ENCODE data around the gene SMS. TPM values are rescaled to one million over a fixed set of nuclear protein-coding genes. Genes with fewer than 3 reads are reported as not detected.

The SMS gene
- total and polyA plus RNA-seq, 10 donors, result 30.6 to 56.7 (median 42.8) TPM

DNA sequence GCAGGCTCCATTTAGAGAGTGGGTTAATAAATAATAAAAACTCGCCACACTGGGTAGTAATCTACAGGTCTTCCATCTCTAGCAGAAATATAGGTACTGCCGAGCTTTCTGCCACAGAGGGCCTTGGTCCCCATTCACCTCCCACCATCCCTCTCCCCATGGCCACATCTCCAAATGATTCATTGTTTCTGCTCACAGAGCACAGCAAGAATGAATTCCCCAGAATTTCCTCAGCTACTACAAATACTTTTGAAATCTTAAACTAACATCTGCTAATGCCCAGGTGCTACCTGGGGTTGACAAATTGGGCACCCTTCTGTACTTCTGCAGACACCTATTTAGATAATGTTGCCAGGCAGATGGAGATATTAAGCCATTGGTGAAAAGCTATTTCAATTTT lies 96.7 kb downstream of the SMS start:
- peaks cover 0 to 2% (median 0%) of the 10 kb centered on the region in 6 donors for H3K4me1 ChIP-seq
- H3K27me3 ChIP-seq (replicated peaks in 1 of 7), result no peaks in the 10 kb centered on the region
- H3K27ac ChIP-seq, result no peak overlapping the region
- 73 to 97% (median 83%) methylated on average over 2 of the region's 2 CpGs for WGBS, 5 donors
- H3K4me3 ChIP-seq, result no peak overlapping the region
- no peaks in the 10 kb centered on the region for H3K36me3 ChIP-seq
- no peak for DNase-seq
- no peaks in the 10 kb centered on the region for H3K9me3 ChIP-seq
- intact Hi-C loops (cut with DNase I; ENCODE audit: low total_unique reads), result no loop called here
- TF ChIP-seq POLR2A (IDR thresholded peaks at IDR 0.05) (no peak), POLR2AphosphoS5 (IDR thresholded peaks at IDR 0.05) (no peak)
- TF ChIP-seq, protein P1, sequence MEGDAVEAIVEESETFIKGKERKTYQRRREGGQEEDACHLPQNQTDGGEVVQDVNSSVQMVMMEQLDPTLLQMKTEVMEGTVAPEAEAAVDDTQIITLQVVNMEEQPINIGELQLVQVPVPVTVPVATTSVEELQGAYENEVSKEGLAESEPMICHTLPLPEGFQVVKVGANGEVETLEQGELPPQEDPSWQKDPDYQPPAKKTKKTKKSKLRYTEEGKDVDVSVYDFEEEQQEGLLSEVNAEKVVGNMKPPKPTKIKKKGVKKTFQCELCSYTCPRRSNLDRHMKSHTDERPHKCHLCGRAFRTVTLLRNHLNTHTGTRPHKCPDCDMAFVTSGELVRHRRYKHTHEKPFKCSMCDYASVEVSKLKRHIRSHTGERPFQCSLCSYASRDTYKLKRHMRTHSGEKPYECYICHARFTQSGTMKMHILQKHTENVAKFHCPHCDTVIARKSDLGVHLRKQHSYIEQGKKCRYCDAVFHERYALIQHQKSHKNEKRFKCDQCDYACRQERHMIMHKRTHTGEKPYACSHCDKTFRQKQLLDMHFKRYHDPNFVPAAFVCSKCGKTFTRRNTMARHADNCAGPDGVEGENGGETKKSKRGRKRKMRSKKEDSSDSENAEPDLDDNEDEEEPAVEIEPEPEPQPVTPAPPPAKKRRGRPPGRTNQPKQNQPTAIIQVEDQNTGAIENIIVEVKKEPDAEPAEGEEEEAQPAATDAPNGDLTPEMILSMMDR (IDR thresholded peaks at IDR 0.05 in 8 of 11, conservative IDR thresholded peaks at IDR 0.05 in 3 of 11), result no peak

DNA sequence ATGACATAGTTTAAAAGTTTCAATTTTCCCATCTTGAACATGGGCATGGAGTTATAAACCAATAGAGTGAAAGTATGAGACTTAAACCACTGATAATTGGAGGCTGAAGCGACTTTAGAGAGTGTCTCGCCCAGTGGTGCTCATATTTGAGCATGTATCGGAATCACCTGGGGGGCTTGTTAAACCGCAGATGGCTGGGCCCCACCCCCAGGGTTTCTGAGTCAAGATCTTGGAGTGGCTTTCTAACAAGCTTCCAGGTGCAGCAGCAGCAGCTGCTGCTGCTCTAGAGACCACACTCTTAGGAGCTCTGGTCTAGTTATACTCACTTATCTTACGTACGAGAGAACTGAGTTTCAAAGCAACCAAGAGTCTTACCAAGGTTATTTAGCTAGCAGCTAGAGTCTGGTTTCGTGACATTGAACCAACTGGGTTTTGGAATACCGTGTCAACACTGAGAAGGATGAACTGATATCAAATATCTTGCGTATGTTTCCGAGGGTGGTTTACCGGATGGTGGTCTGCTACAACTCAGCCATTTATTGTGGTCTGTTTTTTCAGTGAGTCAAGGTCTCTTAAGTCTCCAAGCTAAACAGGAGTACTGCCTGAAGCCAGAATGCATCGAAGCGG lies 97.5 kb downstream of the SMS start:
- no peak overlapping the region for H3K4me3 ChIP-seq
- intact Hi-C loops (cut with DNase I; ENCODE audit: low total_unique reads), result no loop called here
- no peak for DNase-seq
- peaks cover 0 to 4% (median 0%) of the 10 kb centered on the region in 7 donors for H3K27me3 ChIP-seq (replicated peaks in 1 of 7)
- H3K27ac ChIP-seq, result no peak overlapping the region
- no peaks in the 10 kb centered on the region for H3K9me3 ChIP-seq
- TF ChIP-seq, protein P1 (IDR thresholded peaks at IDR 0.05 in 8 of 11, conservative IDR thresholded peaks at IDR 0.05 in 3 of 11), result no peak
- no peak for TF ChIP-seq POLR2A (IDR thresholded peaks at IDR 0.05)
- TF ChIP-seq POLR2AphosphoS5 (IDR thresholded peaks at IDR 0.05), result no peak
- H3K36me3 ChIP-seq, result no peaks in the 10 kb centered on the region
- 86 to 95% (median 87%) methylated on average over 11 to 13 of the region's 13 CpGs for WGBS, 5 donors
- no peaks in the 10 kb centered on the region for H3K4me1 ChIP-seq

DNA sequence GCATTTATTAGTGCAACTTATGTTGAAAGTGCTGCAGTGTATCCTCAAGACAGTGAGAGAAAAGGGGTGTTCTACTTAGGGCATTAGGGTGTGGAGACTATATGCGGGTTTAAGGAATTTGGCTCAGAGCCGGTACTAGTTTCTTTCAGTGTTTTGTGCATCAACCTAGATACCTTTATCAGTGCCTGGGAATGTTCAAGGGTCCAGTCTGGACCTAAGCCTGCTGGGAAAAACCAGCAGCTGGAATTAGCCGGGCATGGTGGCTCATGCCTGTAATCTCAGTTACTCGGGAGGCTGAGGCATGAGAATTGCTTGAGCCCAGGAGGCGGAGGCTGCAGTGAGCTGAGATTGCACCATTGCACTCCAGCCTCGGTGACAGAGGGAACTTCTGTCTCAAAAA lies 99.0 kb downstream of the SMS start:
- H3K27me3 ChIP-seq (replicated peaks in 1 of 7), result peaks cover 0 to 4% (median 0%) of the 10 kb centered on the region in 7 donors
- H3K27ac ChIP-seq, result no peak overlapping the region
- no peaks in the 10 kb centered on the region for H3K9me3 ChIP-seq
- 79 to 96% (median 85%) methylated on average over 6 of the region's 6 CpGs for WGBS, 5 donors
- DNase-seq, result no peak
- no peak for TF ChIP-seq POLR2AphosphoS5 (IDR thresholded peaks at IDR 0.05)
- no peak for TF ChIP-seq POLR2A (IDR thresholded peaks at IDR 0.05)
- TF ChIP-seq, protein P1 (IDR thresholded peaks at IDR 0.05 in 8 of 11, conservative IDR thresholded peaks at IDR 0.05 in 3 of 11), result no peak
- H3K4me3 ChIP-seq, result no peak overlapping the region
- intact Hi-C loops (cut with DNase I; ENCODE audit: low total_unique reads), result no loop called here
- no peaks in the 10 kb centered on the region for H3K36me3 ChIP-seq
- H3K4me1 ChIP-seq, result no peaks in the 10 kb centered on the region

DNA sequence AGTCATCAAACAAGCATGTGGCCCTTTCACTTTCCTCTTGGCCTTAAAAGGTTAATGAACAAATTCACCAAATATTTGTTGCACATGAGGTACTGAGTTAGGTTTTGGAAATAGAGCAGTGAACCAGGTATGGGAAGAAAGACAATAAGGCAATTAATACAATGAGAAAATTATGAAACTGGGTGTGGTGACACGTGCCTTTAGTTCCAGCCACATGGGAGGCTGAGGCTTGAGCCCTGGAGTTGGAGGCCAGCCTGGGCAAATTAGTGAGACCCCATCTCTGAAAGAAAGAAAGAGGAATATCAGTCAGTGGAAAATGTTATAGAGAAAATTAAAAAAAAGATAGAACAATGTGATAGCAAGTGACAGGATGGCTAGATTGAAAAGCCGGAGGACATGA lies 99.7 kb downstream of the SMS start:
- no peak for DNase-seq
- intact Hi-C loops (cut with DNase I; ENCODE audit: low total_unique reads), result no loop called here

More for the DNA sequence above, 99.7 kb downstream of the SMS start:
- Histone ChIP-seq H3K27ac (no peak overlapping the region), H3K4me3 (no peak overlapping the region), H3K4me1 (no peaks in the 10 kb centered on the region), H3K9me3 (no peaks in the 10 kb centered on the region), H3K36me3 (no peaks in the 10 kb centered on the region), H3K27me3 (replicated peaks in 1 of 7) (peaks cover 0 to 4% (median 0%) of the 10 kb centered on the region in 7 donors)
- TF ChIP-seq, protein P1 (IDR thresholded peaks at IDR 0.05 in 8 of 11, conservative IDR thresholded peaks at IDR 0.05 in 3 of 11), result no peak
- TF ChIP-seq POLR2A (IDR thresholded peaks at IDR 0.05), result no peak
- TF ChIP-seq POLR2AphosphoS5 (IDR thresholded peaks at IDR 0.05), result no peak
- 69 to 96% (median 82%) methylated on average over 2 of the region's 2 CpGs for WGBS, 5 donors

Data from spleen (tissue), 11 donors.